GM21390 (cell line): ENCODE data around the gene MCTP2.

Experiments
- ATAC-seq: cut with Tn5 transposase; IDR thresholded peaks from one replicate; pipeline ENCODE4 v1.9.1; 2021; ENCODE audit not compliant: unreplicated experiment

The MCTP2 gene

DNA sequence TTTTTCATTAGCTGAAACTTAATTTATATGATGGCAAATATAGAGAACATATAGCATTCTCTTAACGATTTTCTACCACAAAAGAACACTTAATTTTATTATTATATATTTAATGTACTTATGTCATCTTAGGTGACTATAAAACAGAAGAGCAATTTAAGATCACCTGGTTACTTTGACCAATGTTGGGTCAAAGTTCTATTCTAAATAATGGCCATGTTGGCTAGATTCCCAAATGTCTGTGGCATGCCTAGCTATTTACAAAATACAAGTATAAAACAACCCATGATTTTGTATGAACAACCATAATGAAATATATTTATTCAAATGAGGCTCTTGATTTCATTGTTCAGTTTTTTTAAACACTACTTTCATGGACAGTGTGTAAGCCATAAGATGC lies 200.9 kb downstream of the MCTP2 start:
- no peak for ATAC-seq

DNA sequence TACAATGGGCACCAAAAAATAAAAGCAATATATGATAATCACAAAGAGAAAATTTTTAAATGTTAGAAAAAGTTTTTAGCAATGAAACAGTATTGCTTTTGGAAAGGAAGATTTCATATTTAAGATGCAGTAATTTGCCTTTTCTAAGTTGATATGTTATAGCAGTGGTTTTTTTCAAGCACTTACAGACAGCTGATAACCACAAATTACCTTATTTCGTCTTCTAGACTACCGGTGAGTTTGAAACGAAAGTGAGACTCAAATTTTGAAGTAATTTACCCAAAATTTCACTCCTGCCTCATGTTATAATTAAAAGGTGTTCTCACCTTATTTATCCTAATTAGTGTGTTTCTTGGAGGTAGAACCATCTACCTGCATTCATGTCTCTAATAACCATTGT lies 207.8 kb downstream of the MCTP2 start:
- ATAC-seq: no peak

DNA sequence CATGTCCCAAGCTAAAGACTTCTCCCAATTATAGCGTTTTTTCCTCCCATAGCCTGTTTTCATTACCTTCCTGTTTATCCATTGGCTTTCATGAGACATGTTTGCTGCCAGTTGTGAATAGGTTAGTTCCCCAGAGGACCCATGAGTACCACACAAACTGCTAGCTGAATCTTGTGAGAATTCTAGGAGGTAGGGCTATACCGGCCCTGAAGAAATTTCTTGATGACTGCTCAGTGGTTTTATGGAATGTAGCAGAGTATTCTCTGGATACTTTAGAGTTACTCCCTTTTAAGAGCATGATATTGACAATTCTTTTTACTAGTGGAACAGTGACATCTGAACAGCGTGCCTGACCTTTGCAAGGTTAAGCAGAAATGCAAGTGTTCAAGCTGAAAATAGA lies 210.4 kb downstream of the MCTP2 start:
- ATAC-seq: no peak

DNA sequence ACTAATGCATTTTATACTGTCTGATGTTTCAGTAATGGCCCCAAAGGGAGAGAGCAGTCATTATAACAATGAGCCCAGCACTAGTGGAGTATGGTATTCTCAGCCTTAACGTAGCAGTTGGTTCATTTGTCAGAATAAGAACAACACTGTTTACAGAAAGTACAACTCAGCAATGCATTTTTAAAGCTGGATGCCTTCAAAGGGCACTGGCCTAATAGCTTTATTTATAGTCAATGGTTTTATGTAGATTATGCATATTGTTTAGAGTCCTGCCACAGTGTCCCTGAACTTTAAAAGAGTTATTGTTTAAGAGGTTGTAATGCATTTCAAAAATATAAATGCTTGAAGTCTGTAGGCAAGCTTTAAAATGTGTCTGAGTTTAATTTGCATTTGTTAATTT lies 211.1 kb downstream of the MCTP2 start:
- ATAC-seq: no peak

DNA sequence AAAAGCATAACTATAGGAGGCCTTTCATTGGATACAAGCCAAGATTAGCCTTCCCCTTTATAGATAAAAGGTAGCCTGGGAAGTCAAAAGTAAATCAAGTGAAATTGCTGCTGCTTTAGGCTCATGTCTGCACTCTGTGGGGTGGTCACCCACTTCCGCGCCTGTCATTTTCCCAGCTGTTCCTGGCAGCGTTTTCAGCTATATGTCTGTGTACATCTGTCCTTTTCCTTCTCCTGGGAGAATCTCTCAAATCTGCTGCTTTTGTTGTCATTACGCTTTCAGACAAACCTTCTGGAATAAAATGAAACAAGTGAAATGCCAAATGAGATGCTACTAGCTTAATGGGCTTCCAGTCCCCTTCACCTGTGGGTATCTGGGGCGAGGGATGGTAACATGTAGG lies 211.8 kb downstream of the MCTP2 start:
- no peak for ATAC-seq

DNA sequence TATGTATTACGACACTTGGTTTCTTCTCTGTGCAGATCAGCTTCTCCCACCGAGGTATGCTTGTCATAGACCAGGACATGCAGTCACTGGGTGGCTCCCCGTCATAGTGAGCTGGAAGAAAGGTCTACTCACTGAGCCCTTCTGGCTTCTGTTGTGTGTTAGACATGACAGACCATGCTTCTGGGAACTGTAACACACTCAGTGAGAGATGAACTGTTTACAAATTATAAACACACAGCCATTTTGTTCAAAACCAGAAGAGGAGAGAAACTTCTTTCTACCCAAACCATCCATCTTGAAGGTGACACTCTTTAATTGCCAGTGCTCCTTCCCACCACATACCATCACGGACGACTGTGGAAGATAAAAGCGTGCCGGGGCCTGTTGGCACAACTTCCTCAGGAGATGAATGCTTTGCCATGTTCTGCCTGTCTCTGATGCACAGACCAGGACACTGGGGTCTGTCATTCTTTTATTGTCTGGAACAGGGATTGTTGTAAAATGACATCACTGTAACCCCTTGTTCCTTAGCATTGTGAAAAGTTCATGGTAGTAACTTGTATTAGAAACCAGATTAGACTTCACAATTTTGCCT lies 214.3 kb downstream of the MCTP2 start:
- no peak for ATAC-seq

DNA sequence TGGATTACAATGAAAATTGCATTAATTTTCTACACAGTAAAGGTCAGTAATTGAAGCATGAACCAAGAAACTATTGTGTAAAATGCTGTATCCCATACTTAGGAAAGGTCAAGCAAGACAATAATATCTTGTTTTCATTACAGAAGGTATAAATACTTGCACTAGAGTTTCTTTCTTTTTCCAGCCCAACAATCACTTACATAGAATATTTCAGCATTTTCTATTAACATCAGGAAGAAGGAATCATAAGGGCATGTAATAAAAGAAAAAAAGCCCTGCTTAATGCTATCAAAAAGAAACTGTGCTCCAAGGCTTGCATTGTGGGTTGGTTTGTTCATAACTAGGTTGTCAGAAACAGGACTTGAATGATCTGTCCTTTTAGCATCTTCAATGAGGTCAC lies 215.1 kb downstream of the MCTP2 start:
- ATAC-seq: no peak

DNA sequence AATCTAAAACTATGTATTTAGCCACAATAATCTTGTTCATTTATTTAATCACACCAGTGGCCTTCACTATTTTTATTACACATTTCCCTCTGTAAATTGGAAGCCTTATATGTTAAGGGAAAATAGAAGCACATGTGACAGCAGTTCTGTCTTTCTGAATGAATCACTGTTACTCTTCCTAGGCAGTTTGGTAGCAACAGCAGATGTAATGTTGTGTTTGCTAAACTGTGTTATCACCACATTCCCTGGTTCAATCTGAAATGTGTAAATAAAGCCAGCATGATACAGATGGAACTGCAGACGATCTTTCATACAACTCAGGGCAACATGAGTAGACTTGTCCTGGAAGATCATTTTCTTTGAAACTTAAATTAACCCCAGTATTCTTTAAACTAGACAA lies 220.1 kb downstream of the MCTP2 start:
- ATAC-seq: no peak

DNA sequence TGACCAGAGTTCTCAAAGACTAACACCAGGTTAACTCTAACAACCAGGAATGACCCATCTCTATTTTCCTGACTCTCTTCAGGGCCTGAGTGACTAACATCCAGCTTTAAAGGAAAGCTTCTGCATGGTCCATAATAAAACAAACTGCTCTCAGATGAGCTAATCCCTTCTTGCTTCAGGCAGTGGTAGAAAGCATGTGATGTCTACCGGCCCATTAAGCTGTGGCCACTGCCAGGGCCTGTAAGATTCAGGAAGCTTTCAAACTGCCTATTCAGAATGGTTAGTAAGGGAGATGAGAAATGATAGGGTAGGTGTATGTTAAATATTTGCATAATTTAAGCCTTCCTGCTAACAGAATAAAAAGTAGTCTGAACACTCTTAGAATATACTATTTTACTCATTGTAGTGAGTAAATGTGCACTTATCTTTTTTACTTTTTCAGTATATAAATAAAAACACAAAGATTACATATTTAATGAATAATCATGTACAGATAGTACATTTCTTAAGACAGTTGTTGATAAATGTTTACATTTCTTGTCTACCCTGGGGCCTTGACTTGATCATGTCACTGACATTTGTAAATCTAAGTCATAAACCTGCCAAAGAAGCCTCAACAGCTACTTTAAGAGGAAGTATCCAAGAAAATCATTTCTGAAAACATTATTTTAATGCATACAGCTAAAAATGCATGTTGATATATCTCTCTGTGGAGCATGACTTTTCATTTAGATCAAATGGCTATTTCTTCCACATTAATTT lies 222.0 kb downstream of the MCTP2 start:
- no peak for ATAC-seq

DNA sequence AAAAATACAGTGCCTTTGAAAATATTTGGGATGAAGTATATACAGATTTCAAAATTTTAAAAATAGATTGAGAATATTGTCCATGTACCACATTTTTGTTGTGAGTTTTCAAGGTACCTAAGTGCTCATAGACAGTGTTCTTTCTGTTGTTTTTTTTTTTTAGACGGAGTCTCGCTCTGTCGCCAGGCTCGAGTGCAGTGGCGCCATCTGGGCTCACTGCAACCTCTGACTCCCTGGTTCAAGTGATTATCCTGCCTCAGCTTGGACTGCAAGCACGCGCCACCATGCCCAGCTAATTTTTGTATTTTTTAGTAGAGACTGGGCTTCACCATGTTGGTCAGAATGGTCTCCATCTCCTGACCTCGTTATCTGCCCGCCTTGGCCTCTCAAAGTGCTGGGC lies 223.9 kb downstream of the MCTP2 start:
- ATAC-seq: no peak

DNA sequence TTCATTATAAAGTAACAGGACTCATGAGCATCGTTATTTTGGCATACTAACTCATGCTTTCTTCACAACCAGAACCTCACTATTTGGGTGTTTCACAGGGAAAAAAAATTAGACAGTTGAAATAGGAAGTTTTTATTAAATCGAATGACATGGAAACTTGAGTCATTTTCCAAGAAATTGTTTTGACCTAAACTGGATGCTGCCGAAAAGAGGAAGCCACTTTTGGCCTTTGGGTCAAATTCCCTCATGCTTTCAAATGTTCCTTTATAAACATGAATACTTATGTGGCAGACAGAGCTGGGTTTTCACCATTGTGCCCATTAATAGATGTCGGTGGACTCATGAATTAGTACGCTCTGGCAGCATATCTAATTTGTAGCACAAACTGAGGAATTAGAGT lies 224.9 kb downstream of the MCTP2 start:
- ATAC-seq: no peak

DNA sequence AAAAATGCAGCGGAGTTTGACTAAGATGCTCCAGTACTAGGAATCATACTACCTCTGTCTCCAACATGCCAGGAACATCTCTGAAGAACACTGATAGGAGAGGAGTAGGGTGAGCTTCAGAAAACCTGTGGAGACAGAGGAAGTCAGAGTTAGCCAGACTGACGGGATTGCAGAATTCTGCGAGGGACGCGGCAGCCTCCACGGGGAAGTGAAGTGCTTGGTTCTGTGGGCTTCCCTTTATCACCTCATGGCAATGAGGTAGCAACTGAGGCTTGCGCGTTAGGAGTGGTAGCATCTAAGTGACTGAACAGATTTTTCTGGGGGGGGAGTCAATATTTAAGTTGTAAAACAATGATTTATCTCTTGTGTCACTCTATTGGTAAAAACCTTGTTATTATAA lies 226.3 kb downstream of the MCTP2 start:
- ATAC-seq: no peak

DNA sequence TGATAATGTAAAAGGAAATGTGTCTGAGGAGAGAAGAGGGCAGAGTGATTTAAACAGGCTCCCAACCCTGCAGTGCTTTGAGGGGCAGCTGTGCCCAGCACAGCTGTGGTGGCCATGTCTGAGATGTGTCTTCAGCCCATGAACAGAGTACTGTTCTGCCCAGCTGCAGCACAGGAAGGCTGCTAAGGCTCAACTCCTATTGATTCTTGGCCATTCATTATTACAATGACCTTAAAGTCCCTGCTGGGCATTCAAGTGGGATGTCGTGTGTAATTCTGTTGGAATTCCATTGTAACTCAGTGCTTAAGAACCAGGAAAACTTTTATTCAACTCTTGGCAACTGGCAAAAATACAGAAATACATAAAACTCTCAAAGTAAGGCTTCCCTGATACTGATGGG lies 229.3 kb downstream of the MCTP2 start:
- ATAC-seq: no peak

DNA sequence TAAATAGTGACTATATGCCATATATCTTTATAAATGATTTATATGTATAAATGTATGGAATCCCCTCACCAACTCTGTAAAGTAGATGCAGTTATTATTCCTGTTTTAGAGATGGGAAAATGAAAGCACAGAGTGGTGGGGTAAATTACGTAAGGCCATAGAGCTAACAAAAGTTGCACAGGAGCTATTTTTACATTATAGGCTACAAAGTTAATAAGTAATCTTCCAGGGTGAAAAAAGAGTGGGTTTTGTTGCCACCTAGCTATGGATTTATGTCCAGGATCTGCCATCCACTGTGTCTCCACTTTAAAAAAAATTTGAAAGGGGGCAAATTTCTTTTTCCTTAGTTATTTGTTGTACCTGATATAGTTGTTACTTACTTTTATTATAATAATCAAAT lies 235.7 kb downstream of the MCTP2 start:
- no peak for ATAC-seq

DNA sequence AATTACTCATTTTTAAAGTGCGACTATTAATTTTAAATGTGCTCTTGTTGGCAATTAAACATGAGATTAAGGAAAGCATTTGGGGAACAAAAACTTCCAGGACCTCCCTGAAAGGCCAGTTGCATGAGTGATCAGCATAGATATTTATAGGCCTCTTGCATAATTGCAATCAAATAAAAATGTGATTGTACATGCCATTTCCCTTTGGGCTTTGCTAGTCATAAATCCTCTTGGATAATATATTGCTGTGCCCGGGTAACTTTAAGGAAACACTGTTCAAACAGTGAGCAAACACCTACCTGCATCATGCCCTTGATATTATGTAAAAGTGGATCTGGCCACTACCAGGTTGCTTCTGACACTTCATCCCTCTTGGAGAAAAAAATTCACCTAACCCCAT lies 239.1 kb downstream of the MCTP2 start:
- no peak for ATAC-seq

DNA sequence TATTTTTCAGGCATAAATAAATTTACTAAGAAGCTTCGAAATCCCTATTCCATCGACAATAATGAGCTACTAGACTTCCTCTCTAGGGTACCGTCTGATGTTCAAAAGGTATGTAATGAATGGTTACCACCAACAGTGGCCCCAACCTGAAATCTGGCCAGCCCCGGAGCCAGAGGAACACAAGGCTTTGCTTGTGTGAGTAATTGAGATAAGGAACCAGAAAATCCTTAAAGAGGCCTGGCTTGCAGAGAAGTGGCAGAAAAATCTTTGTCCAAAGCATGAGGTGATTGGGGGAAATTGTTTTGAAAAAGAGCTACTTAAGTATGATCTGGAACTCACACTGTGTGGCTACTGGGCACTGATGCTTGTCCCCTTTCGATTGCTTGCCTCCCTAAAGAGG lies 245.3 kb downstream of the MCTP2 start:
- no peak for ATAC-seq

DNA sequence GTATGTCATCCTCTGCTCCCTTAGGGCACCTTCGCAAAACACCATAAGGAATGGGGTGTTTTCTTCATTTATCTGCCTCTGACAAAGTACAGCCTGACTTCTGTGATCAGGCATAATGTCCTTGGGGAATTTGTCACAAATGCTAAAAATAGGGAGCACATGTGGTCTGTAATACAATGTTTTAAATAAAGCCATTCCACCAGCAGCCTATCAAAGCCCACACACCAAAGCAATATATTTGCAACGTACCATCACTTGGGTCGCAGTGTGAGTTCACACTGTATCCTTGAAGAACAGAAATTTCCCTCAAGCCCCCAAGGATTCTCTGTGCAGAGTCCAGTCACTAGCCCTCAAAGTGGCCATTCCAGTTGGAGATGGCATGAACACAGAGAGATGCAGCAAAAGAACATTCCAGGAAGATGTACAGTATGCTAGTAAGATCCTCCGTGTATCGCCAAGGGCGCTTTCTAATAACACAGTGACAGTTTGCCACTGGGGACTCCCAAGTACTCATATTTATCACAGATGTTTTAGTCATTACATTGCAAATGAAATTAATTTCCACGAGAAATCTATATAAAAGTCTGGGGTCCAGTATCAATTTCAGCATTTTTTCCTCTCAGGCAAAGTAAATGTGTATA lies 246.7 kb downstream of the MCTP2 start:
- no peak for ATAC-seq

DNA sequence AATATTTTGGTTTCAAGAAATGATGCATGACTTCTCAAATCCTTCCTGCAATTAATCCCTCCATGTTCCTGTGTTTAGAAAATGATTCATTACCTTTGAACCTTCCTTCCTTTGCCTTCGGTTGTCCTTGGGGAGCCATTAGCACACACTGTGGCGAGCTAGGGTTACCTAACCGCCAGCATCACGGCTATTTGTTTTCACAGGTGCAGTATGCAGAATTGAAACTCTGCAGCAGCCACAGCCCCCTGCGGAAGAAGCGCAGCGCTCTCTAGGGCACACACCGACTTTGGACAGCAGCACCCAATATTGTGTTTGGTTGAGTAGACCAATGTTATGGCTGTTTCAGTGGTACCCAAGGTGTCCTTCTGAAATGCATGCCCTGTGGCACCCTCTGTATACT lies 247.4 kb downstream of the MCTP2 start:
- ATAC-seq: no peak

DNA sequence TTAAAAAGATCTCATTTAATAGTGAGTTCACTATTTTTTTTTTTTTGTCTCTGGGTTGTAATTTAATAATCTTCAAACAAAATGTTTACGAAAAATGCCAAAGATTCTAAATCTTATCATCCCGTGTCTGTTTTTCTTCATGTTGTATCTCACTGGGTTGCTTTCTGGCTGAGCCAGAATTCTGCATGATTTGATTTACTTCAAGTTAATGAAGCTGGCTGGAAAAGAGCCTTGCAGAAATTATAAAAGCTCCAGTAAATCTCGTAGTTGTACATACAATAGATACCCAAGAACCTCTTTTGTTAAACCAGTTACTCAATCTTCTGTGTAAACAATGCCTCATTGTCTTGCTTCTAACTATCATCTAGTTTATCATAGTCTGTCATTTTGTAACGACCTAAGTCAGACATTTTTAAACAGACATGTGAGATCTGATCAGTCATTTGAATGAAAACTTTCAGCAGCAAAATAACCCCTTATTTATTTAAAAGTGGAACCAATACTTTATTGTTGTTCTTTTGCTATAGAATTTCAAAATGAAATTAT lies 249.0 kb downstream of the MCTP2 start:
- no peak for ATAC-seq

DNA sequence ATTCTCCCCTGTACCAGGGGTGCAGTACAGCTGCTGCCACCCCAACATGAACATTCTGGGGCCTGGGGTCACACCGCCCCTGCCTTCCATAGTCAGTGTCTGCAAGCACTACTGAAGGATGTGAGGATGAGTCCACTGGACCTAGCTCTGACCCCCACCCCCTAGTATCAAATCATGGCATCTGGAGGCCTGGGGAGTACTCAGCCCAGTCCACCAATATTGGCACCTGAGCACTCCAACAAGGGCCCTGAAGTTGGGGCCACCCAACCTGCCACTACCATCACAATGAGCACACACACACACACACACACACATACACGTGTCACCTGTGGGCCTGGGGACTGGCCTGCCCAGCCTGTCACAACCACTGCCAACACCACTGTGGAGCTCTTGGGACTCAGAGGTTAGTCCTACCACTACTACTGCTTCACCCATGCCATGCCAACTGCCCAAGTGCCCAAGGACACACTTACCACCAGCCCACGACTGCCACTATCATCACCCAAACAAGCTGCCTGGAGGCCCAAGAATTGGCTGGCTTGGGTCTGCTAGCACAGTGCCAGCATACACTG lies 253.9 kb downstream of the MCTP2 start:
- ATAC-seq: no peak

DNA sequence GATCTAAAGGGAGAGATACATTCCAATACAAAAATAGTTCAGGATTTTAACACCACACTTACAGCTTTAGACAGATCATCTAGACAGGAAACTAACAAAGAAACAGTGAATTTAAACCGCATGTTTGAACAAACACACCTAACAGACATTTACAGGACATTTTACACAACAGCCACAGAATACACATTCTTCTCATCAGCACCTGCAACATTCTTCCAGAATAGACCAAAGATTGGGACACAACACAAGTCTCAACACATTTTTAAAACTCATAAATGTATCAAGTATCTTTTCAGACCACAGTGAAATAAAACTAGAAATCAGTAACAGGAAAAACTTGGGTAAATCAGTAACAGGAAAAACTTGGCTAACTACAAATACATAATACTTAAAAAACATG lies 256.3 kb downstream of the MCTP2 start:
- ATAC-seq: no peak

DNA sequence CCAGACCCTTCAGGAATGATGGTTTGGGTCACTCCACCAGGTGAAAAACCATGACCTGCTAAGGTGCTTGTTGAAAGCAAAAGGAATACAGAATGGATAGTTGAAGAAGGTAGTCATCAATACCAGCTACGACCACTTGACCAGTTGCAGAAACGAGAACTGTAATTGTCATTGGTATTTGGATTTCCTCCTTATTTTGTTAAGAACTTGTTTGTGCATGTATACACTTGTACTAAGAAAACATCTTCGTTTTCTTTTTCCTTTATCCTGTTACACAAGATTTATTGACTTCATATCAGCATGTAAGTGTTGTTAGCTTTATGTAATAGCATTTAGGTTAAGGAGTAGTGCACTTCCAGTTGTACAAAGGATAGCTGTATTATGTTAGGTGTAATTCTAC lies 261.8 kb downstream of the MCTP2 start:
- no peak for ATAC-seq
